T-helper 2 cell treated with Interferon-gamma antibody and Interleukin-4, amounts not matched to agents 100 ng/mL and 5 ng/mL, for 36 hours (primary cell): ENCODE results near the gene ZGPAT. TPM values are rescaled to one million over a fixed set of nuclear protein-coding genes. Genes with fewer than 3 reads are reported as not detected.

ENCODE experiments used
- intact Hi-C: fragments of 100-400 bp; cut with micrococcal nuclease; formaldehyde crosslinking; loops from one replicate; pipeline ENCODE4 v1.15.1; 2023
- total RNA-seq: library from RNA; stranded (reverse); gene quantifications from 2 replicates; pipeline ENCODE4 v1.2.3, GENCODE V29; 2022

Gene ZGPAT
- total RNA-seq, 1 donor from 2014 or later = 41.6 TPM

GRCh38 chr20:63678667-63679465 is 29.0 kb upstream of the ZGPAT start:
- intact Hi-C loops = no loop called here

GRCh38 chr20:63679799-63680305 is 28.0 kb upstream of the ZGPAT start:
- intact Hi-C loops = no loop called here

GRCh38 chr20:63680427-63680826 is 27.4 kb upstream of the ZGPAT start:
- intact Hi-C loops = no loop called here

- intact Hi-C loops = no loop called here
These were observed 26.8 kb upstream of the ZGPAT start for GRCh38 chr20:63680857-63681608.

GRCh38 chr20:63681609-63682142 is 26.2 kb upstream of the ZGPAT start:
- intact Hi-C loops = no loop called here

- intact Hi-C loops = no loop called here
These were observed 25.3 kb upstream of the ZGPAT start for GRCh38 chr20:63682384-63683139.

GRCh38 chr20:63685269-63686026 is 22.4 kb upstream of the ZGPAT start:
- intact Hi-C loops = no loop called here

GRCh38 chr20:63686094-63686491 is 21.7 kb upstream of the ZGPAT start:
- intact Hi-C loops = no loop called here

- intact Hi-C loops = no loop called here
These were observed 21.1 kb upstream of the ZGPAT start for GRCh38 chr20:63686492-63687321.

- intact Hi-C loops = no loop called here
These were observed 20.2 kb upstream of the ZGPAT start for GRCh38 chr20:63687419-63688178.

GRCh38 chr20:63688228-63689045 is 19.4 kb upstream of the ZGPAT start:
- intact Hi-C loops = no loop called here

- intact Hi-C loops = no loop called here
These were observed 18.5 kb upstream of the ZGPAT start for GRCh38 chr20:63689046-63690002.

- intact Hi-C loops = no loop called here
These were observed 17.6 kb upstream of the ZGPAT start for GRCh38 chr20:63690003-63690897.

- intact Hi-C loops = no loop called here
These were observed 16.7 kb upstream of the ZGPAT start for GRCh38 chr20:63690898-63691710.
